Cerebellar cortex (tissue), 1 donor: ENCODE data around the gene MAD2L1BP.

Source experiments
- DNase-seq: peaks from one replicate; pipeline ENCODE4 v3.0.0-alpha.2; 2015; ENCODE audit warnings: low spot score

Gene MAD2L1BP

DNA sequence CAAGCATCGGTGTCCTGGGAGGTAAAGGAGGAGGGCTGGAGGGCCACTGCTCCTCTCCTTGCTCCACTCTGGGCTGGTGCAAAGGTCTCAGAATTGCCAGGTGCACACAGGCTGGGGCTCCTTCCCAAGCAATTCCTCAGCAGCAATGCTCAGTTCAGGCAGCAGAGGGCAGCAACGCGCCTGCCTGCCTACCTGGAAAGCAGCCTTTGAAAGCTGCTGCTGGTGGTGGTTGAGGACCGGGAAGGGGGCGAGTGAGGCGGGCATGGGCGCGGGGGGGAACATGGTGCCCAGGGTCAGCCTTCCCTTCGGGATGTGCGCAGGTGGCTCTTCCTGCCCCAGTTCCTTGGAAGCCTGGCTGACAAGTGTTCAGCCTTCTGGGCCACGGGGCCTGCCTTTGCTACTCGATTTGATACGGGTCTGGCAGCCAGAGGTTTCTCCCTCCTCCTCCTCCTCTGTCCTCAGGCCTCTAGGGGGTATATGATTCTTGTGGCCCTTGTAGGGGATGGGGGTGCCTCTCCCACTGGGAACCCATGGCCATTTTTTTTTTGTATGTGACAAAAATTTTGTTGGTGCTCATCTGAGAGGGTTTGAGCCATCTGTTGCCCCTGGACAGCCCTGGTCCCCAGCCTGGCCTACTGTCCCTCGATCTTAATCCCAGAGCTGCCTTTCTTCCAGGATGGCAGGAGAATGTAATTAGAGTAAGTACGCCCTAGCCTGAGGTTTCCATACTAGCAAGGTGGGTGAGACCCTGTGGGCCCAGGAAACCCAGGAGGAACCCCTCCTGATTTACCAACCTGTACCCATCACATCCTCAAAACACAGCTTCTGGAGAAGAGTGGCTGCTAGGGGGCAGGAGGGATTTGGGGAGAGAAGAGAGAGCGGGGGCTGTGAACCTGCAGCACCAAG, 31.9 kb downstream of the MAD2L1BP start:
- DNase-seq: peak; percentile 88

DNA sequence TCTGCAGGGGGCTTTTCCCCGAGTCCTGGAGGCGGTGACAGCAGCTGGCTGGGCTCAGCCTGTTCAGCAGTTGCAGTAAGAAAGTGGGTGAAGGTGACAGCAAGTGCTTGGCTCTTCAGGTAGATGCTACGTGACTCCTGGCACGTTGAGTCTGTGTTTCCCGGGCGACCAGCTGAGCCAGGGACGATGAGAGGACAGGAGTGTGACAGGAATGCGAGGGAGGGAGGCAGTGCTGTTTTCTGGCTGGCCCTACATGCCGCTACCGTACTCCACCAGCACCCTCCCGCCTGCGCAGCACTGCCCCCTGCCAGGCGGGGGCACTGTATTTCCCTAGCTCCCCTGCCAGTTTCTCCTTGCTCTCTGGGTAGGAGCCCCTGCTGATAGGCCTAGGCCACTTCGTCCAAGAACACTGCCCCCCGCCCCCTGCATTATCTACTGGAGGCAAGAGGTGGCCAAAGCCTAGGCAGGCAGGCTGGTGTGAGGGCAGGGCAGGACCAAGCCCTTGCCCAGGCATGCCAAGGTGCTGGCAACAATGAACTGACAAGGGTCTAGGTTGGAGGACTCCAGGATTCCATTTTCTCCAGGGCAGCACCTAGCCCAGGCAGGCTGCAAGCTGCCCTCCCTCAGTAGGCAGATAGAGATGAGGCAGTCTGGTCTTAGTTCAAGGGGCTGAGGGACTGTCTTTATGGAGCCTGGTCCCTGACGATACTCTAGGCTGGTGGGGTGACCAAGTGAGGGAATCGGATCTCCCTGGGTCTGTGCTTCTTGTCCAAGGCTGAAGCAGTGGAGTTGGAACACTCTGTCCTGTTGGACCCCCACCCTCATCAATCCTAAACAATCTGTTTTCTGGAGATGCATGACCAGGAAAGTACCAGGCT, 32.8 kb downstream of the MAD2L1BP start:
- DNase-seq: peak; percentile 53

DNA sequence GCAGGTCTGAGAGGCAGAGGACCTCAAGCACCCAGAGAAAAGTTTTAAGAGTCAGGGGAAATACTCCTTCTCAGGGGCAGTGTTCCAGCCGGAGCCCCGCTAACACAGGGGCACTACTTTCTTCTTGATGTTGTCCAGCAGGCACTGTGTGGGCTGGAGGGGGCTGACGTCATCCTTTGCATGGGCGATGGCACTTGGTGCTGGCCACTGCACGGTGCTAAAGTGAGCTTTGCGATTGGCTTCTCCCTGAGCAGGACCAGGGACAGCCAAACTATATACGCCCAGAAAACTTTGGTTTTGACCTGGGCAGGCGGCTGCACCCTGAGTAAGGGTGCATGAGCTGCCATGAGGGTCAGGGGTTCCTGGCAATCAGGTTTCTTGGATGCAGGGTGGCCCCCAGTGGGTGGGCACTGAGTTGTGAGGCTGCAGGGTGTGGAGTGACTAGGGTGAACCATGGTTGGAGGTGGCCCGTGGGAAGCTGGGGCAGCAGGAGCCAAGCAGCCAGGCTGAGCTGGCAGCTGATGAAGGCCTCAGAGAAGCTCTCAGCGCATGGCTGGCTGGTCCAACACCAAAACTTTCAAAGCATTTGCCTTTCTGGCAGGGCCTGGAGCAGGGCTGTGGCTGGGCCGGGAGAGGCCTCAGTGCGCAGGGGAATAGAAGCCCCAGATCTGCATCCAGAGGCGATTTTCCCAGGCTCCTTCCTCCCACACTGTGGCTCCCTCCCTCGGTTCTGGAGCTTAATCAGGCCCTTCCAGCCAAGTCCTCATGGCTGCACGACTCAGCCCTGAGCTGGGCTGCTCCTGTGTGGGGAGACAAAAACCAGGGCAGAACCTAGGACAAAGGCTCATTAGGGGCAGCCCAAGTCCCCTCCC, 33.6 kb downstream of the MAD2L1BP start:
- DNase-seq: no peak

- DNase-seq: no peak
Measured at GRCh38 chr6:43669922-43670622, 34.4 kb downstream of the MAD2L1BP start.

- DNase-seq: no peak
Measured at GRCh38 chr6:43670623-43670986, 35.0 kb downstream of the MAD2L1BP start.

- DNase-seq: no peak
Measured at GRCh38 chr6:43671011-43671800, 35.6 kb downstream of the MAD2L1BP start.

DNA sequence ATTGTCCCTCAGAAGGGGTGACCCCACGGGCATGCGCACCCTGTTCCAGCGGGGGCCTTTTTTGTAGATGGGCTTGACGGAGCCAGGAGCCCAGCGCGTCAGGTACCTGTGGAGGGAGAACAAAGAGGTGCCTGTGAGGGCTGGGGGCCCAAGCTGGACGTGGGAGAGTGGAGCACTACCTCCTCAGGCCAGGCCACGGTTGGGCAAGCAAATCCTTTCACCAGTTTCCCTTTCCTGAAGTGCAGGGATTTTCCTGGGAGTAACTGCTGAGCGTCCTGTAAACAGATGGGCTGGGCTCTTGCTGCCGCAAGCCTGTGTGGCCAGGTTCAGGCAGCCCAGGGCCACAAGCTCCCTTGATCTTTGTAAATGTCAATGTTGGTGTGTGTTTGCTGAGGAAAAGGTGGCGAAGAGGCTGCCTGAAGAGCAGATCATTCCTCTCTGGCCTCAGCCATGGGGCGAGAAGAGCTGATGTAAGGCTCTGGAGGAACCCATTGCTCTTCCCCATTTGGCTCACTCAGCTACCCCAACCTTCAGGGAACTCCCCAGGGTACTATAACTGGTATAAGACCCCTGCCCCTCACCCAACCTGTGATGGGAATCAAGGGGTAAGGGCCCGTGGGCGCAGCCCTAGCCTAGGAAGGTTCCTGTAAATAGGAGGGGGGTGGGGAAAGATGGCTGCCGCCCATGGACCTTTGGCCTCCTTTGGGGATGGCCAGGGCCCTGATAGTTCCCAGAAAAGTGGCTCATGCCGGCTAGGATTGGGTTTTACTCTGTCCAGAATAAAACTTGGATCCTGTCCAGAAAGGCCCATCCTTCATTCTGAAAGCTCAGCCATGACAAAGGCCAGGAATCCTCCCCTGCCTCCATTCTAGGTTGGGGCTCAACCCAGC, 36.4 kb downstream of the MAD2L1BP start:
- no peak for DNase-seq

GRCh38 chr6:43673444-43674084, 37.9 kb downstream of the MAD2L1BP start:
- DNase-seq: peak; percentile 75

DNA sequence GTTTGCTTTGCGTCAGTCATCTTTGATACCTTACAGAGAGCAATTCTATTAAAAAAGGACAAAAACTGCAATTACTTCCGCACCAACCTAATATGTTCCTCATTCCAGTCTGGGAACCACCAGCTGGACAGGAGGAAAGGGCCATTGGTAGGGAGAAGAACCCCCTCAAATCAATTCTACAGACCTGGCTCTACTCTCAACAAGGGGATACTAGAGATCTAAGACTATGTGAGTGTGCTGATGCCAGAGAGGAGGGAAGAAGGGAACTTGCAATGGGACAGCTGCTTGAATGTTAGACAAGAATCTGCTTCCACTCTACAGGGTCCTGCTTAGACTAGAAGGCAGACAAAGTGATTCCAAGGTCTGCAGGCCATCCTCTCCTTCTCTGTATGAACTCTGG, 38.7 kb downstream of the MAD2L1BP start:
- peak; percentile 4 for DNase-seq

DNA sequence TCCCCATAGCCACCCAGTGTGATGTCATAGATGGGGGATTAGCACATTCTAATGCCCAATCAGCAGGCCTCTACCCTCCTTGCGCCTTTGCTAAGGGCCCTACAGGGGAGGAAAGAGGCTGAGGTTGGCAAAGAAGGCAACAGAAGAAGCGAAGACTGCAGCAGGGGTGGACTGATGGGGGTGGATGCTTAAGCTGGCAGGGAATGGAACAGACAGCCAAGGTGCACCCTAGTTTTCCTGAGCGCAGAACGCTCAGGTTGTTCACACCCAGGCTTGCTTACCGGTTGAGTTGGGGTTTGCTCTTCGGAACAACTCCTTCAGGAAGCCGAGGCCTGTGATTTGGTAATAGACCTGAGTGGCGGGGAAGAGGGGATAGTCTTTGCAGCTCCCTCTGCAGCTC, 39.3 kb downstream of the MAD2L1BP start:
- DNase-seq: no peak

DNA sequence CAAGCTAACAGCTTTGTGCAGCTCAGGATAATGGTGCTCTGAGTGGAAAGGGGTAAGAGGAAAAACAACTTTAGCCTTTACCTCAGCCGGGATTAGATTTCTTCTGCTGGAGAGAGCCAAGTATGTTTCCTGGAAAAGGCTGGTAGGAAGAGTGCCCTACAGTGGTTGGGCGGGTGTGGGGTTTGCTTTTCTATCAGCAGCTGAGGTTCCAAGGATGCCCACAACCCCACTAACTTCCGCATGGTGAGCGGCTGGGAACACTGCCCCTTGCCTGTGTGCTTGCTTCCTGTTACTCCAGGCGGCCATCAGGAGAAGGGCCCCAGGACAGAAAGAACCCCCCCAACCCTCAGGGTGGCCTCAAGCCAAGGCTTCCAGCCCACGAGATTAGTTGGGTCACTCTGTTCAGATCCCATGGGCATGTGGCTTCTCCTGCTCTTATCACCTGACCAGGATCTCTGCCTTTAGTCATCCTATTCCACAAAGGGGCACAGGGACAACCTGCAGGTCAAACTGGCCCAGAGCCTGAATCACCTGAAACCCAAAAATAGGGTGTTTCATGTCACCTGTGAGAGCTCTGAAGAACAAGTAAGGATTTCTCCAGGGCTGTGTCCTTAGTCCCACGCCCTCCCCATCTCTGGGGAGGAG, 41.4 kb downstream of the MAD2L1BP start:
- DNase-seq: no peak

DNA sequence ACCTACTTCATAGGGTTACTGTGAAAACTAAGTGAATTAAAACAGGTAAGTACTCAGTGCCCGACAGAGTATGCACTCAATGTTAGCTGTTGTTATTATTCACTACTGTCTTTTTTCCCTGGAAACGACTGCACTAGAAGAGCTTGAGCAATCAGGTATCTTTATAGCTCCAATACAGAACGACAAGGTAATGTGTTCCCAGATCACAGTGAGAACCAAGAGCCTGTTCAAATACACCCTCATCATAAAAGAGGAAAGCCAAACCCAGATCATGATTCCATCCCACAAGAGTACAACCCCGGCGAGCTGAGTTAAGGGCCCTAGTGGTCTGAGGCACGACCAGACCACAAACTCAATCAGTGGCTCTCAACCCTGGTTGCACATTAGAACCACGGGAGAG, 42.1 kb downstream of the MAD2L1BP start:
- DNase-seq: no peak

DNA sequence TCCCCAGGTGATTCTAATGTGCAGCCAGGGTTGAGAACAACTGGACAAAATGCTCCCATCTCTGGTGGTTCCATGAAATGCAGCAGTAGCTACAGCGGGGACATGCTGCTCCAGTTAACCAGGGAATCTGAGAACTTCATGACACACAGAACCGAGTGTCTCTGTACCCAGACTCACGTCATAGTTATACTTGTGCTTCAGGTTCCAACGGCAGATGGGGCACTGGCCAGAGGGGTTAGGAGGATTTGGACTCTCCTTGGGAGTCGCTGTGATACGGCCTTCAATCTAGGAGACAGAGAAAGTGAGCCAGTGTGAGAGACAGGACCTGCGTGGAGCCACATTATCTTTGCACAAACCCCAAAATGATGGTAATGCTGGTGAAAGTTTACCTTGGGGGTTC, 42.7 kb downstream of the MAD2L1BP start:
- DNase-seq: no peak

DNA sequence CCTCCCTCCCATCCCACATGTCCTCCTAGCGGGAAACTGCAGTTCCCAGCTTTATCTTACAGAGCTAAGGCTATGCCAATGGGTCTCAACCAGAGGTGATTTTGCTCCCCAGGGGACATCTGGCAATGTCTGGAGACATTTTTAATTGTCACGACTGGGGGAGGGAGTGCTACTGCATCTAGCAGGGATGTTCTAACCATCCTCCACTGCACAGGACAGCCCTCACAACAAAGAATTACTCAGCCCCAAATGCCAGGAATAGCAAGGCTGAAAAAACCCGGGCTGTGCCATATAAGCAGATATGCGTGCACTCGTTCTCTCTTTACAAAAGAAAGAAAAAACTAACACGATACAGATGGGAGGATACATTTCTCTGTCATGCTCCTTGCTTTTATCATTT, 43.4 kb downstream of the MAD2L1BP start:
- DNase-seq: no peak

GRCh38 chr6:43680308-43681200, 44.9 kb downstream of the MAD2L1BP start:
- no peak for DNase-seq

DNA sequence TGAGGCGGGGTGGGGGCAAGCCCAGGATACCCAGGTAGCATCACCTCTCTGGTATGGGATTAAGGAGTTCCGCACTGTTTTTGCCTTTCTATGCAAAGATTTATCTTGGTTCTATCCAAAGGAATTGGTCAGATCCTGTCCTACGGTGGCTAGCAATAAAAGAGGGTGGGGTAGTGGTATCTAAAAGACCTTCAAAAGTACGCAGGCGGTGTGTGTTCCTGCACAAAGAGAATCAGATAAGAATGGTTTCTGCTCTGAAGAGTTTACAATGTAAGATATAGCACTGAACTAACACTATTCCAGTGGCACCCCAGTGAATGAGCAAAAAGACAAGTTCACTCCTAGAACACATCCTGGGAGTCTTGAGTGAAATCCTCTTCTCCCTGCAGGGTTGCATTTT, 45.7 kb downstream of the MAD2L1BP start:
- DNase-seq: no peak

- DNase-seq: no peak
Measured at GRCh38 chr6:43682724-43683429, 47.2 kb downstream of the MAD2L1BP start.
